ENCODE data around the gene RIN2. TPM values are rescaled to one million over a fixed set of nuclear protein-coding genes. Genes with fewer than 3 reads are reported as not detected.

RIN2 gene
- total RNA-seq, 1 donor from 2014 or later = 48.8 TPM

GRCh38 chr20:19758501-19759331, 658 bp downstream of the RIN2 start:
- no peaks in the 10 kb centered on the region for H3K36me3 ChIP-seq
- intact Hi-C loops (cut with micrococcal nuclease) = no loop called here
- H3K27ac ChIP-seq (replicated peaks) = peak overlapping the region; percentile 99
- peak; percentile 87 for DNase-seq
- peak; percentile 45 for TF ChIP-seq CTCF (IDR thresholded peaks at IDR 0.05; ENCODE audit: borderline replicate concordance)
- H3K4me3 ChIP-seq = peak overlapping the region; percentile 86
- no peaks in the 10 kb centered on the region for H3K9me3 ChIP-seq (replicated peaks)
- no peaks in the 10 kb centered on the region for H3K27me3 ChIP-seq (ENCODE audit: low read depth)
- peaks cover 67% of the 10 kb centered on the region for H3K4me1 ChIP-seq

GRCh38 chr20:19760371-19760721, 2.3 kb downstream of the RIN2 start:
- Histone ChIP-seq H3K4me3 (peak overlapping the region; percentile 86), H3K36me3 (no peaks in the 10 kb centered on the region), H3K4me1 (peaks cover 80% of the 10 kb centered on the region), H3K27ac (replicated peaks) (peak overlapping the region; percentile 99), H3K27me3 (ENCODE audit: low read depth) (no peaks in the 10 kb centered on the region), H3K9me3 (replicated peaks) (no peaks in the 10 kb centered on the region)
- TF ChIP-seq CTCF (IDR thresholded peaks at IDR 0.05; ENCODE audit: borderline replicate concordance) = no peak
- no peak for DNase-seq
- intact Hi-C loops (cut with micrococcal nuclease) = no loop called here

GRCh38 chr20:19761326-19761725, 3.3 kb downstream of the RIN2 start:
- Histone ChIP-seq H3K27me3 (ENCODE audit: low read depth) (no peaks in the 10 kb centered on the region), H3K27ac (replicated peaks) (peak overlapping the region; percentile 99), H3K4me3 (no peak overlapping the region), H3K9me3 (replicated peaks) (no peaks in the 10 kb centered on the region), H3K4me1 (peaks cover 80% of the 10 kb centered on the region), H3K36me3 (no peaks in the 10 kb centered on the region)
- DNase-seq = no peak
- TF ChIP-seq CTCF (IDR thresholded peaks at IDR 0.05; ENCODE audit: borderline replicate concordance) = no peak
- intact Hi-C loops (cut with micrococcal nuclease) = no loop called here

GRCh38 chr20:19761841-19762240, 3.8 kb downstream of the RIN2 start:
- TF ChIP-seq CTCF (IDR thresholded peaks at IDR 0.05; ENCODE audit: borderline replicate concordance) = no peak
- intact Hi-C loops (cut with micrococcal nuclease) = no loop called here
- no peaks in the 10 kb centered on the region for H3K36me3 ChIP-seq
- DNase-seq = no peak
- H3K27me3 ChIP-seq (ENCODE audit: low read depth) = no peaks in the 10 kb centered on the region
- H3K4me1 ChIP-seq = peaks cover 78% of the 10 kb centered on the region
- H3K4me3 ChIP-seq = no peak overlapping the region
- H3K9me3 ChIP-seq (replicated peaks) = no peaks in the 10 kb centered on the region
- peak overlapping the region; percentile 99 for H3K27ac ChIP-seq (replicated peaks)

- no peak overlapping the region for H3K4me3 ChIP-seq
- H3K36me3 ChIP-seq = peaks cover 4% of the 10 kb centered on the region
- H3K9me3 ChIP-seq (replicated peaks) = no peaks in the 10 kb centered on the region
- H3K4me1 ChIP-seq = peaks cover 67% of the 10 kb centered on the region
- TF ChIP-seq CTCF (IDR thresholded peaks at IDR 0.05; ENCODE audit: borderline replicate concordance) = no peak
- no peak overlapping the region for H3K27ac ChIP-seq (replicated peaks)
- intact Hi-C loops (cut with micrococcal nuclease) = no loop called here
- no peaks in the 10 kb centered on the region for H3K27me3 ChIP-seq (ENCODE audit: low read depth)
- no peak for DNase-seq
These were observed 6.1 kb downstream of the RIN2 start for GRCh38 chr20:19764207-19764606.
